BLaER1 treated with 17β-estradiol and CSF1 and Interleukin-3, amounts not matched to agents 10 nM and 100 nM (cell line): ENCODE measurements around the gene PKDCC.

Source experiments
- H3K27ac ChIP-seq, 11 experiments: shearing (Covaris generic); formaldehyde crosslinking; 2 replicates each; pipeline ENCODE4 v1.8.1; 2022
- H3K27me3 ChIP-seq, 11 experiments: shearing (Covaris generic); formaldehyde crosslinking; 2 replicates each; pipeline ENCODE4 v1.8.1; 2022
- H3K36me3 ChIP-seq, 11 experiments: shearing (Covaris generic); formaldehyde crosslinking; 2 replicates each; pipeline ENCODE4 v1.8.1; 2022
- H3K4me1 ChIP-seq, 10 experiments: shearing (Covaris generic); formaldehyde crosslinking; 2 replicates each; pipeline ENCODE4 v1.8.1; 2022
- H3K4me2 ChIP-seq, 11 experiments: shearing (Covaris generic); formaldehyde crosslinking; 2 replicates each; pipeline ENCODE4 v1.8.1; 2022
- H3K4me3 ChIP-seq, 10 experiments: shearing (Covaris generic); formaldehyde crosslinking; 2 replicates each; pipeline ENCODE4 v1.8.1; 2022
- H3K9ac ChIP-seq, 11 experiments: shearing (Covaris generic); formaldehyde crosslinking; 2 replicates each; pipeline ENCODE4 v1.8.1; 2022
- H3K9me3 ChIP-seq, 11 experiments: shearing (Covaris generic); formaldehyde crosslinking; replicated peaks in 1 of 11; 2 replicates each; pipeline ENCODE4 v1.8.1; 2022
- H4K20me1 ChIP-seq, 11 experiments: shearing (Covaris generic); formaldehyde crosslinking; 2 replicates each; pipeline ENCODE4 v1.8.1; 2022
- Cebpa-rat ChIP-seq, 11 experiments: shearing (Covaris generic); IDR thresholded peaks; 2 replicates each; pipeline ENCODE4 v1.8.1; 2022

The PKDCC gene

GRCh38 chr2:42009657-42010580, 37.9 kb upstream of the PKDCC start:
- Histone ChIP-seq H3K9ac (peak overlapping the region in 6 of 11 experiments; percentile 13 to 48 (median 34); a peak in 9 of 22 replicates), H3K27ac (peak overlapping the region in 9 of 11 experiments; percentile 11 to 63 (median 43); a peak in 11 of 22 replicates), H3K4me2 (peak overlapping the region; percentile 50 to 85 (median 68)), H3K4me1 (peaks cover 17 to 33% (median 23%) of the 10 kb centered on the region in 10 experiments), H3K9me3 (peaks cover 18 to 30% (median 24%) of the 10 kb centered on the region in 11 experiments), H3K4me3 (peak overlapping the region in 1 of 10 experiments; percentile 13; a peak in 2 of 20 replicates), H3K36me3 (peaks cover 0 to 3% (median 0%) of the 10 kb centered on the region in 11 experiments; a peak in 2 of 22 replicates), H4K20me1 (no peaks in the 10 kb centered on the region), H3K27me3 (no peaks in the 10 kb centered on the region)
- peak in 3 of 11 experiments; percentile 18 to 78 (median 25); a peak in 3 of 22 replicates for TF ChIP-seq Cebpa-rat (IDR thresholded peaks at IDR 0.05)

GRCh38 chr2:42010743-42011298, 37.0 kb upstream of the PKDCC start:
- peak overlapping the region in 10 of 11 experiments; percentile 50 to 85 (median 68); a peak in 17 of 22 replicates for H3K4me2 ChIP-seq
- H3K4me1 ChIP-seq, result peaks cover 17 to 33% (median 23%) of the 10 kb centered on the region in 10 experiments
- H4K20me1 ChIP-seq, result no peaks in the 10 kb centered on the region
- no peak overlapping the region for H3K9ac ChIP-seq
- no peak overlapping the region for H3K4me3 ChIP-seq
- no peaks in the 10 kb centered on the region for H3K27me3 ChIP-seq
- peaks cover 17 to 30% (median 24%) of the 10 kb centered on the region in 11 experiments for H3K9me3 ChIP-seq
- H3K36me3 ChIP-seq, result no peaks in the 10 kb centered on the region
- H3K27ac ChIP-seq, result peak overlapping the region in 8 of 11 experiments; percentile 11 to 63 (median 45); a peak in 9 of 22 replicates
- no peak for TF ChIP-seq Cebpa-rat (IDR thresholded peaks at IDR 0.05)

GRCh38 chr2:42012137-42012536, 35.7 kb upstream of the PKDCC start:
- H3K4me3 ChIP-seq, result no peak overlapping the region
- H3K27ac ChIP-seq, result no peak overlapping the region
- H3K4me2 ChIP-seq, result no peak overlapping the region
- no peaks in the 10 kb centered on the region for H3K27me3 ChIP-seq
- H4K20me1 ChIP-seq, result no peaks in the 10 kb centered on the region
- no peak for TF ChIP-seq Cebpa-rat (IDR thresholded peaks at IDR 0.05)
- no peak overlapping the region for H3K9ac ChIP-seq
- no peaks in the 10 kb centered on the region for H3K36me3 ChIP-seq
- peaks cover 19 to 34% (median 26%) of the 10 kb centered on the region in 11 experiments for H3K9me3 ChIP-seq
- peaks cover 17 to 33% (median 23%) of the 10 kb centered on the region in 10 experiments for H3K4me1 ChIP-seq

GRCh38 chr2:42012651-42013050, 35.2 kb upstream of the PKDCC start:
- H3K27ac ChIP-seq, result no peak overlapping the region
- H3K9me3 ChIP-seq, result peaks cover 19 to 34% (median 26%) of the 10 kb centered on the region in 11 experiments
- no peak overlapping the region for H3K4me2 ChIP-seq
- H3K4me1 ChIP-seq, result peaks cover 17 to 33% (median 23%) of the 10 kb centered on the region in 10 experiments
- no peaks in the 10 kb centered on the region for H3K27me3 ChIP-seq
- no peak overlapping the region for H3K4me3 ChIP-seq
- H4K20me1 ChIP-seq, result no peaks in the 10 kb centered on the region
- H3K36me3 ChIP-seq, result no peaks in the 10 kb centered on the region
- no peak overlapping the region for H3K9ac ChIP-seq
- TF ChIP-seq Cebpa-rat (IDR thresholded peaks at IDR 0.05), result no peak

- peaks cover 17 to 29% (median 23%) of the 10 kb centered on the region in 10 experiments for H3K4me1 ChIP-seq
- H3K27ac ChIP-seq, result no peak overlapping the region
- TF ChIP-seq Cebpa-rat (IDR thresholded peaks at IDR 0.05), result no peak
- no peaks in the 10 kb centered on the region for H3K27me3 ChIP-seq
- peaks cover 19 to 34% (median 26%) of the 10 kb centered on the region in 11 experiments for H3K9me3 ChIP-seq
- H3K4me3 ChIP-seq, result no peak overlapping the region
- H4K20me1 ChIP-seq, result no peaks in the 10 kb centered on the region
- H3K9ac ChIP-seq, result no peak overlapping the region
- H3K36me3 ChIP-seq, result no peaks in the 10 kb centered on the region
- H3K4me2 ChIP-seq, result no peak overlapping the region
Measured at GRCh38 chr2:42013409-42013808, 34.4 kb upstream of the PKDCC start.

- no peaks in the 10 kb centered on the region for H3K27me3 ChIP-seq
- peaks cover 12 to 32% (median 24%) of the 10 kb centered on the region in 10 experiments for H3K4me1 ChIP-seq
- no peak overlapping the region for H3K27ac ChIP-seq
- no peaks in the 10 kb centered on the region for H4K20me1 ChIP-seq
- H3K36me3 ChIP-seq, result no peaks in the 10 kb centered on the region
- H3K4me2 ChIP-seq, result no peak overlapping the region; a peak in 1 of 22 replicates
- H3K9ac ChIP-seq, result no peak overlapping the region
- TF ChIP-seq Cebpa-rat (IDR thresholded peaks at IDR 0.05), result no peak
- peaks cover 12 to 28% (median 19%) of the 10 kb centered on the region in 11 experiments for H3K9me3 ChIP-seq
- H3K4me3 ChIP-seq, result no peak overlapping the region
Measured at GRCh38 chr2:42021464-42021863, 26.4 kb upstream of the PKDCC start.

GRCh38 chr2:42025151-42025582, 22.7 kb upstream of the PKDCC start:
- H3K4me2 ChIP-seq, result peak overlapping the region; percentile 2 to 94 (median 60); a peak in 20 of 22 replicates

GRCh38 chr2:42026272-42026671, 21.5 kb upstream of the PKDCC start:
- no peaks in the 10 kb centered on the region for H4K20me1 ChIP-seq
- TF ChIP-seq Cebpa-rat (IDR thresholded peaks at IDR 0.05), result no peak
- H3K4me2 ChIP-seq, result peak overlapping the region in 9 of 11 experiments; percentile 74 to 97 (median 92); a peak in 16 of 22 replicates
- H3K27me3 ChIP-seq, result no peaks in the 10 kb centered on the region; a peak in 1 of 22 replicates
- H3K4me3 ChIP-seq, result no peak overlapping the region
- peaks cover 12 to 20% (median 16%) of the 10 kb centered on the region in 11 experiments for H3K9me3 ChIP-seq
- no peaks in the 10 kb centered on the region for H3K36me3 ChIP-seq
- H3K27ac ChIP-seq, result peak overlapping the region in 7 of 11 experiments; percentile 10 to 96 (median 90); a peak in 9 of 22 replicates
- peaks cover 54 to 78% (median 72%) of the 10 kb centered on the region in 10 experiments for H3K4me1 ChIP-seq
- peak overlapping the region in 1 of 11 experiments; percentile 81; a peak in 1 of 22 replicates for H3K9ac ChIP-seq

More at GRCh38 chr2:42025151-42025582, 22.7 kb upstream of the PKDCC start:
- H3K27me3 ChIP-seq, result no peaks in the 10 kb centered on the region
- no peak for TF ChIP-seq Cebpa-rat (IDR thresholded peaks at IDR 0.05)
- no peaks in the 10 kb centered on the region for H4K20me1 ChIP-seq
- peaks cover 12 to 20% (median 16%) of the 10 kb centered on the region in 11 experiments for H3K9me3 ChIP-seq
- no peak overlapping the region for H3K4me3 ChIP-seq
- H3K27ac ChIP-seq, result peak overlapping the region in 8 of 11 experiments; percentile 9 to 96 (median 46); a peak in 11 of 22 replicates
- peak overlapping the region in 3 of 11 experiments; percentile 27 to 38 (median 30); a peak in 3 of 22 replicates for H3K9ac ChIP-seq
- no peaks in the 10 kb centered on the region for H3K36me3 ChIP-seq
- H3K4me1 ChIP-seq, result peaks cover 43 to 69% (median 61%) of the 10 kb centered on the region in 10 experiments
